ENCODE data around the gene RAPH1.
"Not testable (repeated sequence)": the region's sequence is repeated elsewhere in the genome, so short reads cannot be mapped to it uniquely, and the experiment has no call there.

RAPH1 gene

DNA sequence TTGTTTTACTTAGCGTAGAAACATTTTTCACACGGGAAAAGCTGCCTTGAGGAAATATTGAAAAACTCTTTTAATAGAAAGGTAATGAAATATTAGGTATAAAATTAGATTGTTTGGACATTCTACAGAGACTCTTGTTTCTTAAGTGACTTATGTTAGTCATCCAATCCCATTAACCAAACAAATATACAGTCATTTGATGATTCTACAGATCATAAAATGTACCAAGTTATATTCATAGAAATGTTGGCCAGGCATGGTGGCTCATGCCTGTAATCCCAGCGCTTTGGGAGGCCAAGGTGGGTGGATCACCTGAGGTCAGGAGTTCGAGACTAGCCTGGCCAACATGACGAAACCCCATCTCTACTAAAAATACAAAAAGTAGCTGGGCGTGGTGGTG is 146.9 kb downstream of the RAPH1 start:
- H3K23ac ChIP-seq (ENCODE audit: low read length); H3K4me3 ChIP-seq (ENCODE audit: low read length); H3K79me2 ChIP-seq (ENCODE audit: control insufficient read depth, insufficient read depth, low read length); H3K4ac ChIP-seq (ENCODE audit: low read depth, low read length); H2BK120ac ChIP-seq (ENCODE audit: low read depth, low read length); H3K56ac ChIP-seq (ENCODE audit: low read length); H2AK5ac ChIP-seq (ENCODE audit: low read length); H3K4me1 ChIP-seq (ENCODE audit: control insufficient read depth, low read depth, low read length); H3K18ac ChIP-seq (ENCODE audit: low read length); H3K79me1 ChIP-seq (ENCODE audit: low read length); H4K8ac ChIP-seq (ENCODE audit: low read depth, low read length); DNase-seq; H2BK5ac ChIP-seq (ENCODE audit: low read length); H3K4me2 ChIP-seq (ENCODE audit: low read length); H4K5ac ChIP-seq (ENCODE audit: low read length); H3K36me3 ChIP-seq (ENCODE audit: control insufficient read depth, insufficient read depth, low read length); H3K27me3 ChIP-seq (ENCODE audit: insufficient read depth, low read length, poor library complexity); H2BK15ac ChIP-seq (replicated peaks; ENCODE audit: low read depth); H3K27ac ChIP-seq (ENCODE audit: low read depth, low read length); H3K9ac ChIP-seq (ENCODE audit: low read length): not testable (repeated sequence)
- WGBS (ENCODE audit: extremely low coverage, insufficient coverage, low lambda C conversion rate): no CpG with 5 or more reads among the region's 6 CpGs

DNA sequence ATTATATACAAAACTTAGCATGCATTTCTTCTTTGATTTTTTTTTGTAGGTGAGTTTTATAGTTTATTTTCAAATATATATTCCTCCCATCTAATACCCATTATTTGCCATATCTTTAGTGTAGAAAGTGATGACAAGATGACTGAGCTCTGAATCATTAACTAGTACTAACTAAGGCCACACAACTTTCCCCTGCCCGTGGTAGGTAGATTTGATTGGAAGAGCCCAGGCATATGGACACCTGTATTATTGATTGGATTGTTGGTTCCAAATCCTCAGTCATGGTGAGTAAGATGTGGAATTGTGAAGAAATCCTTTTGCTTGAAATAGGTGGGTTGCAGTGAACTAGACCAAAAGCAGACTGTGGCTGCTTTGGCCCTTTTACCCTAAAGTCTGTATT is 152.1 kb downstream of the RAPH1 start:
- Histone ChIP-seq H4K5ac (ENCODE audit: low read length) (no peak overlapping the region), H3K36me3 (ENCODE audit: control insufficient read depth, insufficient read depth, low read length) (no peaks in the 10 kb centered on the region), H3K9ac (ENCODE audit: low read length) (no peak overlapping the region), H3K4me1 (ENCODE audit: control insufficient read depth, low read depth, low read length) (no peaks in the 10 kb centered on the region), H3K27ac (ENCODE audit: low read depth, low read length) (no peak overlapping the region), H3K4me2 (ENCODE audit: low read length) (no peak overlapping the region), H3K56ac (ENCODE audit: low read length) (no peak overlapping the region), H3K79me1 (ENCODE audit: low read length) (no peaks in the 10 kb centered on the region), H2BK15ac (replicated peaks; ENCODE audit: low read depth) (no peak overlapping the region), H3K4ac (ENCODE audit: low read depth, low read length) (no peak overlapping the region), H2AK5ac (ENCODE audit: low read length) (no peak overlapping the region), H4K8ac (ENCODE audit: low read depth, low read length) (no peak overlapping the region), H3K4me3 (ENCODE audit: low read length) (no peak overlapping the region), H2BK120ac (ENCODE audit: low read depth, low read length) (no peak overlapping the region), H3K23ac (ENCODE audit: low read length) (no peak overlapping the region), H3K27me3 (ENCODE audit: insufficient read depth, low read length, poor library complexity) (no peaks in the 10 kb centered on the region), H3K79me2 (ENCODE audit: control insufficient read depth, insufficient read depth, low read length) (no peaks in the 10 kb centered on the region), H3K18ac (ENCODE audit: low read length) (no peak overlapping the region), H2BK5ac (ENCODE audit: low read length) (no peak overlapping the region)
- DNase-seq: no peak
- no CpG with 5 or more reads among the region's 1 CpG for WGBS (ENCODE audit: extremely low coverage, insufficient coverage, low lambda C conversion rate)

DNA sequence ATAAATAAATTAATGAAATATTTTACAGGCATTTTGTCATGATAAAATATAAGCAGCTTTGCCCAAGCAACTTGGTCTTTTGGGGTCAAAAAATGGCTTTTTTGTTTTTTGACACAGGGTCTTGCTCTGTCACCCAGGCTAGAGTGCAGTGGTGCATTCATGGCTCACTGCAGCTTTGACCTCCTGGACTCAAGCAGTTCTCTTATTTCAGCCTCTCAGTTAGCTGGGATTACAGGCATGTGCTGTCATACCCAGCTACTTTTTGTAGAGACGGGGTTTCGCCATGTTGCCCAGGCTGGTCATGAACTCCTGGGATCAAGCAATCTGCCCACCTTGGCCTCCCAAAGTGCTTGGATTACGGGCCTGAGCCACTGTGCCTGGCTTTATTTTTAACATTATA is 155.9 kb downstream of the RAPH1 start:
- H3K4me2 ChIP-seq (ENCODE audit: low read length): no peak overlapping the region
- no peak overlapping the region for H3K4ac ChIP-seq (ENCODE audit: low read depth, low read length)
- no peak overlapping the region for H3K56ac ChIP-seq (ENCODE audit: low read length)
- H2BK5ac ChIP-seq (ENCODE audit: low read length): no peak overlapping the region
- H3K18ac ChIP-seq (ENCODE audit: low read length): no peak overlapping the region
- H3K79me1 ChIP-seq (ENCODE audit: low read length): peaks cover 1% of the 10 kb centered on the region
- H3K9ac ChIP-seq (ENCODE audit: low read length): no peak overlapping the region
- no peak overlapping the region for H3K4me3 ChIP-seq (ENCODE audit: low read length)
- no peak overlapping the region for H2BK15ac ChIP-seq (replicated peaks; ENCODE audit: low read depth)
- H4K8ac ChIP-seq (ENCODE audit: low read depth, low read length): no peak overlapping the region
- DNase-seq: no peak
- H3K36me3 ChIP-seq (ENCODE audit: control insufficient read depth, insufficient read depth, low read length): no peaks in the 10 kb centered on the region
- no CpG with 5 or more reads among the region's 3 CpGs for WGBS (ENCODE audit: extremely low coverage, insufficient coverage, low lambda C conversion rate)
- no peak overlapping the region for H2AK5ac ChIP-seq (ENCODE audit: low read length)
- H3K23ac ChIP-seq (ENCODE audit: low read length): no peak overlapping the region
- no peaks in the 10 kb centered on the region for H3K79me2 ChIP-seq (ENCODE audit: control insufficient read depth, insufficient read depth, low read length)
- no peak overlapping the region for H4K5ac ChIP-seq (ENCODE audit: low read length)
- H3K4me1 ChIP-seq (ENCODE audit: control insufficient read depth, low read depth, low read length): no peaks in the 10 kb centered on the region
- H3K27me3 ChIP-seq (ENCODE audit: insufficient read depth, low read length, poor library complexity): no peaks in the 10 kb centered on the region
- no peak overlapping the region for H3K27ac ChIP-seq (ENCODE audit: low read depth, low read length)
- no peak overlapping the region for H2BK120ac ChIP-seq (ENCODE audit: low read depth, low read length)

- Histone ChIP-seq H3K23ac (ENCODE audit: low read length) (no peak overlapping the region), H2BK120ac (ENCODE audit: low read depth, low read length) (no peak overlapping the region), H3K56ac (ENCODE audit: low read length) (no peak overlapping the region), H2AK5ac (ENCODE audit: low read length) (no peak overlapping the region), H4K8ac (ENCODE audit: low read depth, low read length) (no peak overlapping the region), H2BK15ac (replicated peaks; ENCODE audit: low read depth) (no peak overlapping the region), H3K4ac (ENCODE audit: low read depth, low read length) (no peak overlapping the region), H3K79me2 (ENCODE audit: control insufficient read depth, insufficient read depth, low read length) (no peaks in the 10 kb centered on the region), H3K4me2 (ENCODE audit: low read length) (no peak overlapping the region), H3K4me1 (ENCODE audit: control insufficient read depth, low read depth, low read length) (no peaks in the 10 kb centered on the region), H3K9ac (ENCODE audit: low read length) (no peak overlapping the region), H3K27me3 (ENCODE audit: insufficient read depth, low read length, poor library complexity) (no peaks in the 10 kb centered on the region), H4K5ac (ENCODE audit: low read length) (no peak overlapping the region), H3K36me3 (ENCODE audit: control insufficient read depth, insufficient read depth, low read length) (no peaks in the 10 kb centered on the region), H3K4me3 (ENCODE audit: low read length) (no peak overlapping the region), H3K27ac (ENCODE audit: low read depth, low read length) (no peak overlapping the region), H3K18ac (ENCODE audit: low read length) (no peak overlapping the region), H3K79me1 (ENCODE audit: low read length) (peaks cover 1% of the 10 kb centered on the region), H2BK5ac (ENCODE audit: low read length) (no peak overlapping the region)
- DNase-seq: no peak
Observed at GRCh38 chr2:203376173-203376572, 158.9 kb downstream of the RAPH1 start.

DNA sequence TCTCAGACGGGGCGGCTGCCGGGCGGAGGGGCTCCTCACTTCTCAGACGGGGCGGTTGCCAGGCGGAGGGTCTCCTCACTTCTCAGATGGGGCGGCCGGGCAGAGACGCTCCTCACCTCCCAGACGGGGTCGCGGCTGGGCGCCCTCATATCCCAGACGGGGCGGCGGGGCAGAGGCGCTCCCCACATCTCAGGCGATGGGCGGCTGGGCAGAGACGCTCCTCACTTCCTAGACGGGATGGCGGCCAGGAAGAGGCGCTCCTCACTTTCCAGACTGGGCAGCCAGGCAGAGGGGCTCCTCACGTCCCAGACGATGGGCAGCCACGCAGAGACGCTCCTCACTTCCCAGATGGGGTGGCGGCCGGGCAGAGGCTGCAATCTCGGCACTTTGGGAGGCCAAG is 162.4 kb downstream of the RAPH1 start:
- H2BK120ac ChIP-seq (ENCODE audit: low read depth, low read length); H3K36me3 ChIP-seq (ENCODE audit: control insufficient read depth, insufficient read depth, low read length); H3K79me1 ChIP-seq (ENCODE audit: low read length); H3K4me1 ChIP-seq (ENCODE audit: control insufficient read depth, low read depth, low read length); H4K8ac ChIP-seq (ENCODE audit: low read depth, low read length); H3K23ac ChIP-seq (ENCODE audit: low read length); H3K27ac ChIP-seq (ENCODE audit: low read depth, low read length); H3K79me2 ChIP-seq (ENCODE audit: control insufficient read depth, insufficient read depth, low read length); H3K56ac ChIP-seq (ENCODE audit: low read length); H3K4me2 ChIP-seq (ENCODE audit: low read length); H2BK5ac ChIP-seq (ENCODE audit: low read length); H3K18ac ChIP-seq (ENCODE audit: low read length); H3K27me3 ChIP-seq (ENCODE audit: insufficient read depth, low read length, poor library complexity); H3K4ac ChIP-seq (ENCODE audit: low read depth, low read length); H2BK15ac ChIP-seq (replicated peaks; ENCODE audit: low read depth); H3K9ac ChIP-seq (ENCODE audit: low read length); DNase-seq; H3K4me3 ChIP-seq (ENCODE audit: low read length); H4K5ac ChIP-seq (ENCODE audit: low read length); H2AK5ac ChIP-seq (ENCODE audit: low read length): not testable (repeated sequence)
- WGBS (ENCODE audit: extremely low coverage, insufficient coverage, low lambda C conversion rate): no CpG with 5 or more reads among the region's 31 CpGs

DNA sequence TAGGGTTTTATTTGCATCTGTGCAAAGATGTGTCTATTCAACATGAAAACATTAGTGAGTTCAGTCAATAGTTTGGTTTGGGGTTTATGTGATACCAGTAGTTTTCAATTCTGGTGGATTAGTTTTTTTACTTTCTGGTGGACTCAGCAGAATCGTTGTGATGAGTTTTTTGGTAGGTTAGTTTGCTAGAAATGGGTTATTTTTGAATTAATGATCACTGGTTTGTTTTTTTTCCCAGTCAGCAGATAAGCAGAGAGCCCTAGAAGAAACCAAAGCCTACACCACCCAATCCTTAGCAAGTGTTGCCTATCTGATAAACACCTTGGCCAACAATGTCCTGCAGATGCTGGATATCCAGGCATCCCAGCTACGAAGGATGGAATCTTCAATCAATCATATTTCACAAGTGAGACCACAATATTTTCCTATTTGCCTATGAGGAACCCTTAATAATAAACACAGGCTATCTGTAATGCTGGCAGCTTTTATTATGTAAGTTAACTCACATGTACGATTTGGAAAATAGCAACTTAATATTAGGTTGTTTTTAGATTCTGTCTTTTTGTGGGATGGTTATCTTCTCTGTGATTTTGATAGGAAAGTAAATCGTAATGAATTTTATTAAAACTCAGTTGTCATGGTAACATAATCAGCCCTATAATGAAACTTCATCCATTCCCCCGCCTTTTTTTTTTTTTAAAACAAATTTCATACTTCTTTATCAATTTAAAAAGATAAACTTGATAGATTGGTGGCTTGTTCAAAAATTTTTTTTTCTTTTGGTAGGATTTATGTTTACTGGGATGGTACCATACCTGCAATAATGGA is 168.2 kb downstream of the RAPH1 start:
- H2BK120ac ChIP-seq (ENCODE audit: low read depth, low read length): no peak overlapping the region
- no peak overlapping the region for H4K8ac ChIP-seq (ENCODE audit: low read depth, low read length)
- 100% methylated on average over 2 of the region's 5 CpGs for WGBS (ENCODE audit: extremely low coverage, insufficient coverage, low lambda C conversion rate)
- no peak for DNase-seq
- H2AK5ac ChIP-seq (ENCODE audit: low read length): no peak overlapping the region
- H3K36me3 ChIP-seq (ENCODE audit: control insufficient read depth, insufficient read depth, low read length): no peaks in the 10 kb centered on the region
- H4K5ac ChIP-seq (ENCODE audit: low read length): no peak overlapping the region
- no peak overlapping the region for H3K4me3 ChIP-seq (ENCODE audit: low read length)
- H3K56ac ChIP-seq (ENCODE audit: low read length): no peak overlapping the region
- no peak overlapping the region for H3K27ac ChIP-seq (ENCODE audit: low read depth, low read length)
- no peak overlapping the region for H3K4me2 ChIP-seq (ENCODE audit: low read length)
- no peak overlapping the region for H3K4ac ChIP-seq (ENCODE audit: low read depth, low read length)
- no peaks in the 10 kb centered on the region for H3K27me3 ChIP-seq (ENCODE audit: insufficient read depth, low read length, poor library complexity)
- H2BK5ac ChIP-seq (ENCODE audit: low read length): no peak overlapping the region
- H3K79me2 ChIP-seq (ENCODE audit: control insufficient read depth, insufficient read depth, low read length): peaks cover 2% of the 10 kb centered on the region
- H3K18ac ChIP-seq (ENCODE audit: low read length): no peak overlapping the region
- no peak overlapping the region for H2BK15ac ChIP-seq (replicated peaks; ENCODE audit: low read depth)
- H3K79me1 ChIP-seq (ENCODE audit: low read length): peaks cover 3% of the 10 kb centered on the region
- no peaks in the 10 kb centered on the region for H3K4me1 ChIP-seq (ENCODE audit: control insufficient read depth, low read depth, low read length)
- no peak overlapping the region for H3K23ac ChIP-seq (ENCODE audit: low read length)
- H3K9ac ChIP-seq (ENCODE audit: low read length): no peak overlapping the region

Measured in mesendoderm (in vitro differentiated cells).